ENCODE measurements around the gene ATAD5. TPM values are rescaled to one million over a fixed set of nuclear protein-coding genes. Genes with fewer than 3 reads are reported as not detected.

ATAD5 gene
- total and polyA plus RNA-seq, 12 donors, result 0.14 to 1.4 (median 0.44) TPM

DNA sequence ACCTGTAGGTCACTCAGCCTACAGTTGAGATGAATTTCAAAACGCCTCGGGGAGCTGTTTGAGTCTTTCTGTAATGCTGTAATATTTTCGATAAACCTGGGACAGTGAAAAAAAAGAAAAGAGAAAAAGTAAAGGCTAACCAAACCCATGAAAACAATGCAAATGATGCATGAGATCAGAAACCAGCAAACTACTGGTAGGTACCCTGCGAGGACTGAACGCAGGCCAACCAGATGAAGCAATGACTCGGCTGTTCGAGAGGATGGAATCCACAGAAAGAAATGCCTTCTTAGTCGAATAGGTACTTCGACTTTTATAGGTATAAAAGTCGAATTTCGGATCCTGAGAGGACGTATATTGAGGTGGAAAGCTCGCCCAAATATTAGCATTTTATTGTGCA lies 509 bp upstream of the ATAD5 start:
- H3K9me3 ChIP-seq, result no peaks in the 10 kb centered on the region
- H3K4me1 ChIP-seq, result peaks cover 3 to 22% (median 10%) of the 10 kb centered on the region in 9 donors
- no peaks in the 10 kb centered on the region for H3K27me3 ChIP-seq
- no peak for TF ChIP-seq CTCF (IDR thresholded peaks at IDR 0.05)
- peak overlapping the region; percentile 64 to 86 (median 78) for H3K4me3 ChIP-seq
- H3K27ac ChIP-seq, result peak overlapping the region in 7 of 10 donors; percentile 21 to 70 (median 27)
- DNase-seq, result no peak
- WGBS, 2 donors, result 26 to 28% methylated on average over 13 of the region's 13 CpGs
- ATAC-seq, result peak in 3 of 8 donors; percentile 25 to 35 (median 26)
- intact Hi-C loops (cut with DNase I), result no loop called here
- peaks cover 0 to 12% (median 0%) of the 10 kb centered on the region in 9 donors for H3K36me3 ChIP-seq

DNA sequence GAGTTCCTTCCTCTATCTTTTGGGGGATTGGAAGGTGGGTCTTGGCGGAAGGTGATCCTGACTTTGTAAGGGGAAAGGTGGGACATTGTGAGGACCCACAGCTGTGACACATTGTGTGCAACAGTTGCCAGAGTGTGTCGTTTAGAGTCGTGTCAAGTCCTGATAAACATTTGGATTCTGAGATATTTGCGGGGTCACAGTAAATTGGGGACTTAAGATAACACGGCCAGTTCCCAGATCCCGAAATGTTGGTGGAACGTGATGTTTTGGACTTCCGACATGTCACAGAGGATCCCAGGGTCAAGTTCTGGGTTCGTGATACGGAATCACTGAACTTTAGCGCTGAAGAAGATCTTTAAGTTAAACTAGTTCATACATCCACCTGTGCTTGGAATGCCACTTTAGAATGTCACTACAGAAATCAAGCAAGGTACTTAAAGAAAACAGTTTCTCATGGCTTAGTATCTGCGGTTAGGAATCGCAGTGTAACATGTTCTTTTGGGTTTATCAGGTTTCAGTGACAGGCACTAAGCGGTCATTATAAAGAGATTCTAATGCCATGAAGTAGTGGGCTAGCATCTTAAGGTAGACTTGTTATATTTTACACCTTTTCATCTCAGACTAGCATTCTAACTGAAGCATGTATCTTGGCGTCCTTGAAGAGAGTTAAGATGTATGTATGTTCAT lies 815 bp downstream of the ATAD5 start:
- intact Hi-C loops (cut with DNase I), result no loop called here
- TF ChIP-seq CTCF (IDR thresholded peaks at IDR 0.05), result no peak
- WGBS, 2 donors, result 2 to 4% methylated on average over 15 of the region's 15 CpGs
- Histone ChIP-seq H3K4me1 (peaks cover 3 to 19% (median 10%) of the 10 kb centered on the region in 9 donors), H3K27me3 (no peaks in the 10 kb centered on the region), H3K27ac (peak overlapping the region in 2 of 10 donors; percentile 69 to 70), H3K4me3 (peak overlapping the region; percentile 64 to 86 (median 78)), H3K36me3 (peaks cover 0 to 18% (median 0%) of the 10 kb centered on the region in 9 donors), H3K9me3 (no peaks in the 10 kb centered on the region)
- DNase-seq (no peak), ATAC-seq (no peak)

DNA sequence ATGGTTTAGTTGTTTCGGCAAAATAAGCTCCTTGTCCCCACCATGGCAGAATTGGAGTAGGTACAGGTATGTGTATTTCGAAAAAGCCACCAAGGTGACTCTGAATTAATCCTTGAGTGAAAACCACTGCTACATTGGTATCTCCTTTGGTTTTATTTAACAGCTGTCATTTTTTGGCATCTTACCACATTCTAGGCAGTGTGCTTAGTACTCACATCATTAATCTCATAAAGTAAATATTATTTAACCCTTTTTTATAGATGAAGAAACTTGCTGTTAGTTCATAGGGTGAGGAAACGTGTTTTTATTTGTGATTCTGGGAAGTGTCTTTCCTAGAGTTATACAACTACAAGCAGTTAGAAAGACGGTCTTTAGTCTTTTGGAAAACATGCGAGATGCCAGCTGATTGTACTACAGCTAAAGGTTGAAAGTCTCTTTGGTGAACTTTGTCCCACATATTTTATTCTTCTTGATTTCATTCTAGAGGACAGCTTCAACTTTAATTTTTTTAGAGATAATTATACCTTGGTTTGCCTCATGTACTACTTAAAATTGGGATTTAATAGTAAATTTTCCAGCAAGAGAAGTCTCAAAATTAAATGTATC lies 6.5 kb downstream of the ATAD5 start:
- Histone ChIP-seq H3K4me1 (no peaks in the 10 kb centered on the region), H3K27me3 (no peaks in the 10 kb centered on the region), H3K9me3 (no peaks in the 10 kb centered on the region), H3K4me3 (no peak overlapping the region), H3K27ac (no peak overlapping the region), H3K36me3 (peaks cover 0 to 42% (median 0%) of the 10 kb centered on the region in 9 donors)
- ATAC-seq (no peak), DNase-seq (no peak)
- intact Hi-C loops (cut with DNase I), result no loop called here
- no peak for TF ChIP-seq CTCF (IDR thresholded peaks at IDR 0.05)
- 95 to 97% methylated on average over 5 of the region's 5 CpGs for WGBS, 2 donors

DNA sequence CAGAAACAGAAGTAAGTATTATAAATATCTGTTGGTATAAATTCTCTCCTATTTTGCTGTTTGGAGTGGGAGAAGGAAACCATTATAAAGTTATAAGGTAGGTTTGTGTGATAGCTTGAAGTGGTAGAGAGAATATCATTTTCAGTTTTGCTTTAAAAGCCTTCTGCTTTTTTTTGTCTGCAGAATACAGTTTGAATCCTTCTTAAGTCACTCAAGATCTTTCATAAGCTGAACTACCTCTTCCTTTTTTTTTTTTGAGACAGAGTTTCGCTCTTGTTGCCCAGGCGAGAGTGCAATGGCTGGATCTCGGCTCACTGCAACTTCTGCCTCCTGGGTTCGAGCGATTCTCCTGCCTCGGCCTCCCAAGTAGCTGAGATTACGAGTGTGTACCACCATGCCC lies 9.0 kb downstream of the ATAD5 start:
- no peaks in the 10 kb centered on the region for H3K27me3 ChIP-seq
- H3K27ac ChIP-seq, result peak overlapping the region in 1 of 10 donors; percentile 84
- DNase-seq, result no peak
- no peak for TF ChIP-seq CTCF (IDR thresholded peaks at IDR 0.05)
- peaks cover 0 to 37% (median 0%) of the 10 kb centered on the region in 9 donors for H3K36me3 ChIP-seq
- intact Hi-C loops (cut with DNase I), result no loop called here
- peak overlapping the region in 2 of 10 donors; percentile 11 to 40 for H3K4me3 ChIP-seq
- 89 to 94% methylated on average over 7 of the region's 7 CpGs for WGBS, 2 donors
- no peaks in the 10 kb centered on the region for H3K4me1 ChIP-seq
- ATAC-seq, result no peak
- H3K9me3 ChIP-seq, result no peaks in the 10 kb centered on the region

Measured in heart right ventricle (tissue), 16 donors.